SU-DHL-6 (cell line): Measurements from ENCODE around the gene C4orf46.

Experiments
- H2AFZ ChIP-seq: fragments of 200-600 bp; sonication (generic); 2 replicates; pipeline ENCODE4 v1.6.1; 2014; ENCODE audit warnings: low read depth, mild to moderate bottlenecking, moderate library complexity, mixed read lengths, antibody characterized with exemption, low read length; ENCODE audit not compliant: severe bottlenecking
- H3F3A ChIP-seq: fragments of 200-600 bp; shearing (Covaris generic); 2 replicates; pipeline ENCODE4 v1.6.0; 2016; ENCODE audit warnings: antibody characterized with exemption, mild to moderate bottlenecking; ENCODE audit not compliant: insufficient read depth
- H3K27ac ChIP-seq: fragments of 200-600 bp; sonication (generic); 2 replicates; pipeline ENCODE4 v1.5.1; 2016; ENCODE audit warnings: low read depth, mild to moderate bottlenecking, low read length, moderate library complexity, mixed read lengths
- H3K27me3 ChIP-seq: fragments of 200-600 bp; sonication (generic), shearing (Covaris generic); 2 replicates; pipeline ENCODE4 v1.6.0; 2014; ENCODE audit warnings: mild to moderate bottlenecking, low read length
- H3K36me3 ChIP-seq: fragments of 200-600 bp; sonication (generic); 2 replicates; pipeline ENCODE4 v1.6.1; 2014; ENCODE audit warnings: mild to moderate bottlenecking, low read length, mixed read lengths
- H3K4me2 ChIP-seq: fragments of 300-600, 200-600 bp; shearing (Covaris generic), sonication (generic); 2 replicates; pipeline ENCODE4 v1.6.0; 2014; ENCODE audit warnings: low read length, low read depth, mild to moderate bottlenecking; ENCODE audit not compliant: poor library complexity, severe bottlenecking
- H3K4me3 ChIP-seq: fragments of 200-600 bp; sonication (generic); 2 replicates; pipeline ENCODE4 v1.5.1; 2014; ENCODE audit warnings: antibody characterized with exemption, low read length, mild to moderate bottlenecking, mixed read lengths; ENCODE audit not compliant: insufficient read depth, poor library complexity, severe bottlenecking
- H3K79me2 ChIP-seq: fragments of 200-600 bp; sonication (generic); 2 replicates; pipeline ENCODE4 v1.6.1; 2014; ENCODE audit warnings: mild to moderate bottlenecking, low read length, moderate library complexity; ENCODE audit not compliant: insufficient read depth
- H3K9ac ChIP-seq: fragments of 200-600 bp; sonication (generic); 2 replicates; pipeline ENCODE4 v1.7.0; 2014; ENCODE audit warnings: mild to moderate bottlenecking, low read length
- H3K9me2 ChIP-seq: fragments of 200-600 bp; sonication (generic); replicated peaks from 2 replicates; pipeline ENCODE4 v1.6.1; 2014; ENCODE audit warnings: low read length; ENCODE audit not compliant: insufficient read depth
- H3K9me3 ChIP-seq: fragments of 200-600 bp; sonication (generic); 2 replicates; pipeline ENCODE4 v1.6.1; 2014; ENCODE audit warnings: low read length, mixed read lengths; ENCODE audit not compliant: insufficient read depth
- H4K20me1 ChIP-seq: fragments of 200-600 bp; sonication (generic); 2 replicates; pipeline ENCODE4 v1.6.1; 2014; ENCODE audit warnings: low read depth, mild to moderate bottlenecking, antibody characterized with exemption, low read length, moderate library complexity, mixed read lengths
- EZH2phosphoT487 ChIP-seq: fragments of 200-600 bp; sonication (generic), shearing (Covaris generic); conservative IDR thresholded peaks from 2 replicates; pipeline ENCODE4 v1.6.1; 2018; ENCODE audit warnings: mild to moderate bottlenecking, antibody characterized with exemption, low read length, moderate library complexity, mixed read lengths
- TF ChIP-seq, protein P1 (sequence below): fragments of 200-600 bp; sonication (generic); IDR thresholded peaks from one replicate; pipeline ENCODE4 v1.5.1; 2017; ENCODE audit warnings: antibody characterized with exemption, mild to moderate bottlenecking, low read length, moderate library complexity; ENCODE audit not compliant: insufficient read depth, poor library complexity, severe bottlenecking

The C4orf46 gene

DNA sequence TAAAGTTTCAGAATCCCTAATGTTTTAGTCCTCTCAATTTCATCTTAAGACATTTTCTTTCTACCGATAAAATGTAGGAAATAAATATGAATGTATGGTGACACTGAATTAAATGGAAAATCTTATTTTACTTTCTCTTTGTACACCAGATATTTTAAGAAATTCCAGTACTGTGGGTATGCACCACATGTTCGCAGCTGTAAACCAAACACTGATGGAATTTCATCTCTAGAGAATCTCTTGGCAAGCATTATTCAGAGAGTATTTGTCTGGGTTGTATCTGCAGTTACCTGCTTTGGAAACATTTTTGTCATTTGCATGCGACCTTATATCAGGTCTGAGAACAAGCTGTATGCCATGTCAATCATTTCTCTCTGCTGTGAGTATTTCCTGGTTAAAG lies 26.9 kb downstream of the C4orf46 start:
- H3K9ac ChIP-seq: no peak overlapping the region
- H4K20me1 ChIP-seq: no peaks in the 10 kb centered on the region
- H3K27me3 ChIP-seq: no peaks in the 10 kb centered on the region
- H3K27ac ChIP-seq: no peak overlapping the region
- no peaks in the 10 kb centered on the region for H3K9me2 ChIP-seq
- no peak overlapping the region for H2AFZ ChIP-seq
- no peaks in the 10 kb centered on the region for H3F3A ChIP-seq
- H3K4me3 ChIP-seq: no peak overlapping the region
- H3K36me3 ChIP-seq: no peaks in the 10 kb centered on the region
- no peaks in the 10 kb centered on the region for H3K79me2 ChIP-seq
- H3K9me3 ChIP-seq: no peaks in the 10 kb centered on the region
- H3K4me2 ChIP-seq: no peak overlapping the region
- TF ChIP-seq, protein P1, sequence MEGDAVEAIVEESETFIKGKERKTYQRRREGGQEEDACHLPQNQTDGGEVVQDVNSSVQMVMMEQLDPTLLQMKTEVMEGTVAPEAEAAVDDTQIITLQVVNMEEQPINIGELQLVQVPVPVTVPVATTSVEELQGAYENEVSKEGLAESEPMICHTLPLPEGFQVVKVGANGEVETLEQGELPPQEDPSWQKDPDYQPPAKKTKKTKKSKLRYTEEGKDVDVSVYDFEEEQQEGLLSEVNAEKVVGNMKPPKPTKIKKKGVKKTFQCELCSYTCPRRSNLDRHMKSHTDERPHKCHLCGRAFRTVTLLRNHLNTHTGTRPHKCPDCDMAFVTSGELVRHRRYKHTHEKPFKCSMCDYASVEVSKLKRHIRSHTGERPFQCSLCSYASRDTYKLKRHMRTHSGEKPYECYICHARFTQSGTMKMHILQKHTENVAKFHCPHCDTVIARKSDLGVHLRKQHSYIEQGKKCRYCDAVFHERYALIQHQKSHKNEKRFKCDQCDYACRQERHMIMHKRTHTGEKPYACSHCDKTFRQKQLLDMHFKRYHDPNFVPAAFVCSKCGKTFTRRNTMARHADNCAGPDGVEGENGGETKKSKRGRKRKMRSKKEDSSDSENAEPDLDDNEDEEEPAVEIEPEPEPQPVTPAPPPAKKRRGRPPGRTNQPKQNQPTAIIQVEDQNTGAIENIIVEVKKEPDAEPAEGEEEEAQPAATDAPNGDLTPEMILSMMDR: no peak
- TF ChIP-seq EZH2phosphoT487: no peak

DNA sequence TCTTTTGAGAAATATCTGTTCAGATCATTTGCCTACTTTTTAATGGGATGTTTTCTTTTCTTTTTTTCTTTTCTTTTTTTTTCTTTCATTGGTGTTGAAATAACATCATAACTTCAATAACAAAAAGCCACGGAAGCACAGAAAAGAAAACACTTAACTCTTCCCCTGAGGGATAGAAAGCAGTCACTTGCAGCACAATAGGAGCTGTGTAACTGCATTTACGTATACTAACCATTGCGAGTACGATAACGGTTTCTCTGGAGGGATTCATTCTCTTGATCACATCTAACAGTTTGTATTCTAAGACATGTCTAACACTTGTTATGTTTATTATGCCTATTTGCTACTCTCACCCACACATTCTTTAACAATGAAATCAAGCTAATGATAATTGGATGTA lies 27.3 kb downstream of the C4orf46 start:
- H3K9me3 ChIP-seq: no peaks in the 10 kb centered on the region
- H3K9me2 ChIP-seq: no peaks in the 10 kb centered on the region
- no peak overlapping the region for H3K4me3 ChIP-seq
- no peak overlapping the region for H3K4me2 ChIP-seq
- no peaks in the 10 kb centered on the region for H3K27me3 ChIP-seq
- H3K27ac ChIP-seq: no peak overlapping the region
- no peaks in the 10 kb centered on the region for H3K36me3 ChIP-seq
- H3K9ac ChIP-seq: no peak overlapping the region
- H3F3A ChIP-seq: no peaks in the 10 kb centered on the region
- no peak overlapping the region for H2AFZ ChIP-seq
- H3K79me2 ChIP-seq: no peaks in the 10 kb centered on the region
- H4K20me1 ChIP-seq: no peaks in the 10 kb centered on the region
- TF ChIP-seq, protein P1: no peak
- no peak for TF ChIP-seq EZH2phosphoT487

DNA sequence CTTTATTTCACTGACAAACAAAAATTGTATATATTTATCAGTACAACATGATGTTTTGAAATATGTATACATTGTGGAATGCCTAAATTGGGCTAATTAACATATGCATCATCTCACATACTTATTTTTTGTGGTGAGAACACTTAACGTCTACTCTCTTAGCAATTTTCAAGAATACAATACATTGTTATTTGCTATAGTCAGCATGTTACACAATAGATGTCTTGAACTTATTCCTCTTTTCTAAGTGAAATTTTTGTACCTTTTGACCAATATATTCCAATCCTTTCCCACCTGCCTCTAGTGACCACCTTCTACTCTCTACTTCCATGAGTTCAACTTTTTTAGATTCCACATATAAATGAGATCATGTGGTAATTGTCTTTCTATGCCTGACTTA lies 35.1 kb downstream of the C4orf46 start:
- Histone ChIP-seq H4K20me1 (no peaks in the 10 kb centered on the region), H3K9me3 (no peaks in the 10 kb centered on the region), H3K4me2 (no peak overlapping the region), H3K4me3 (no peak overlapping the region), H3K9me2 (no peaks in the 10 kb centered on the region), H3K36me3 (no peaks in the 10 kb centered on the region), H3K79me2 (no peaks in the 10 kb centered on the region), H3K27me3 (no peaks in the 10 kb centered on the region), H3K27ac (no peak overlapping the region), H2AFZ (no peak overlapping the region), H3K9ac (no peak overlapping the region), H3F3A (no peaks in the 10 kb centered on the region)
- TF ChIP-seq EZH2phosphoT487: no peak
- TF ChIP-seq, protein P1: no peak

DNA sequence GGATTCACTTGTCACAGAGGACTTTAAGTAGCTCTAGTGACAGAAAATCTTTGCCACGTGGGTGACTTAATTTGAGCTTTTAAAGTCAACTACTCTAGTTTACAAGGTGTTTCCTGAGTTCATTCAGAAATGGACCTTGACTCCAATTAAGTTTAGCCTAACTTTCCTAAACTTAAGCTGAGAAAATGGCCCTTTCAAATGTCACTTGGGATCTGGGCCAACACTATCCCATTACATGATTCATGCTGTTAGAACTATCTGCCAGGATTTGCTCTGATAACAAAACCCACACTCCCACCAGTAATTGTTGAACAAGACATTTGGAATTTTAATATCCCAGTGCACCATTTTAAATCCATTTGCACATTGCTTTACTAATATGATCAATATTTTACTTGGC lies 40.8 kb downstream of the C4orf46 start:
- no peak overlapping the region for H2AFZ ChIP-seq
- H3K9ac ChIP-seq: no peak overlapping the region
- no peaks in the 10 kb centered on the region for H3K9me3 ChIP-seq
- no peaks in the 10 kb centered on the region for H3F3A ChIP-seq
- H3K27me3 ChIP-seq: no peaks in the 10 kb centered on the region
- H3K79me2 ChIP-seq: no peaks in the 10 kb centered on the region
- no peaks in the 10 kb centered on the region for H3K36me3 ChIP-seq
- TF ChIP-seq EZH2phosphoT487: no peak
- TF ChIP-seq, protein P1: no peak
- no peak overlapping the region for H3K27ac ChIP-seq
- H3K9me2 ChIP-seq: no peaks in the 10 kb centered on the region
- H3K4me2 ChIP-seq: no peak overlapping the region
- H4K20me1 ChIP-seq: no peaks in the 10 kb centered on the region
- H3K4me3 ChIP-seq: no peak overlapping the region
